Astrocyte (in vitro differentiated cells and primary cell): Measurements from ENCODE around the gene SNX8. TPM values are rescaled to one million over a fixed set of nuclear protein-coding genes. Genes with fewer than 3 reads are reported as not detected.

Experiments used
- DNase-seq: peaks from one replicate; pipeline ENCODE4 v3.0.0-alpha.2; 2010; ENCODE audit warnings: low read depth
- FAIRE-seq: peaks from 2 replicates; lab custom pipeline; 2011; peaks lifted over from hg19 to GRCh38; lab: Jason Lieb, UNC
- H2AFZ ChIP-seq: 2 replicates; pipeline ENCODE4 v1.6.0; 2012; ENCODE audit warnings: low read depth, low read length, inconsistent platforms
- H3K27ac ChIP-seq: 2 replicates; pipeline ENCODE4 v1.5.1; 2011; ENCODE audit warnings: low read depth, low read length, inconsistent platforms
- H3K27me3 ChIP-seq: 2 replicates; pipeline ENCODE4 v1.6.0; 2011; ENCODE audit warnings: low read length, inconsistent platforms; ENCODE audit not compliant: insufficient read depth
- H3K36me3 ChIP-seq: 2 replicates; pipeline ENCODE4 v1.5.1; 2011; ENCODE audit warnings: low read length, inconsistent platforms; ENCODE audit not compliant: insufficient read depth
- H3K4me1 ChIP-seq: 2 replicates; pipeline ENCODE4 v1.5.1; 2011; ENCODE audit warnings: low read length, inconsistent platforms; ENCODE audit not compliant: insufficient read depth
- H3K4me2 ChIP-seq: 2 replicates; pipeline ENCODE4 v1.6.0; 2012; ENCODE audit warnings: low read length, inconsistent platforms
- H3K4me3 ChIP-seq: 2 replicates; pipeline ENCODE4 v1.5.1; 2011; ENCODE audit warnings: low read depth, mild to moderate bottlenecking, low read length, inconsistent platforms; ENCODE audit not compliant: insufficient read depth
- H3K79me2 ChIP-seq: 2 replicates; pipeline ENCODE4 v1.6.0; 2012; ENCODE audit warnings: mild to moderate bottlenecking, low read length, inconsistent platforms; ENCODE audit not compliant: insufficient read depth
- H3K9ac ChIP-seq: 2 replicates; pipeline ENCODE4 v1.6.0; 2012; ENCODE audit warnings: mild to moderate bottlenecking, low read length, inconsistent platforms
- H3K9me3 ChIP-seq: 2 replicates; pipeline ENCODE4 v1.5.1; 2012; ENCODE audit warnings: low read depth, mild to moderate bottlenecking, low read length, inconsistent platforms; ENCODE audit not compliant: insufficient read depth
- H4K20me1 ChIP-seq: 2 replicates; pipeline ENCODE4 v1.6.0; 2012; ENCODE audit warnings: low read length, inconsistent platforms; ENCODE audit not compliant: insufficient read depth
- H3K27ac Mint-ChIP-seq: one replicate; pipeline ENCODE4 v1.8.0; 2021; ENCODE audit warnings: mild to moderate bottlenecking, mixed read lengths; ENCODE audit not compliant: unreplicated experiment
- H3K27me3 Mint-ChIP-seq: one replicate; pipeline ENCODE4 v1.8.0; 2021; ENCODE audit warnings: low read depth, mixed read lengths; ENCODE audit not compliant: unreplicated experiment
- H3K36me3 Mint-ChIP-seq: one replicate; pipeline ENCODE4 v1.8.0; 2021; ENCODE audit warnings: low read depth, mixed read lengths; ENCODE audit not compliant: unreplicated experiment
- H3K4me1 Mint-ChIP-seq: one replicate; pipeline ENCODE4 v1.8.0; 2021; ENCODE audit warnings: low read depth, mixed read lengths; ENCODE audit not compliant: unreplicated experiment
- H3K4me3 Mint-ChIP-seq: one replicate; pipeline ENCODE4 v1.8.0; 2021; ENCODE audit warnings: mild to moderate bottlenecking, moderate library complexity, mixed read lengths; ENCODE audit not compliant: unreplicated experiment
- H3K9me3 Mint-ChIP-seq: one replicate; pipeline ENCODE4 v1.8.0; 2021; ENCODE audit warnings: mild to moderate bottlenecking, mixed read lengths; ENCODE audit not compliant: unreplicated experiment
- CTCF ChIP-seq: IDR thresholded peaks from 2 replicates; pipeline ENCODE4 v1.5.1; 2011; ENCODE audit warnings: low read depth, mild to moderate bottlenecking, inconsistent platforms, low read length, moderate library complexity; ENCODE audit not compliant: insufficient read depth
- EZH2 ChIP-seq: IDR thresholded peaks from 2 replicates; pipeline ENCODE4 v1.6.1; 2012; ENCODE audit warnings: mild to moderate bottlenecking, low read length, inconsistent platforms; ENCODE audit not compliant: insufficient read depth
- total RNA-seq: library from RNA; stranded (reverse); gene quantifications from 2 replicates; pipeline ENCODE4 v1.2.1, GENCODE V29; 2021

Gene SNX8
- total RNA-seq, 1 donor from 2014 or later, result 28.9 TPM

DNA sequence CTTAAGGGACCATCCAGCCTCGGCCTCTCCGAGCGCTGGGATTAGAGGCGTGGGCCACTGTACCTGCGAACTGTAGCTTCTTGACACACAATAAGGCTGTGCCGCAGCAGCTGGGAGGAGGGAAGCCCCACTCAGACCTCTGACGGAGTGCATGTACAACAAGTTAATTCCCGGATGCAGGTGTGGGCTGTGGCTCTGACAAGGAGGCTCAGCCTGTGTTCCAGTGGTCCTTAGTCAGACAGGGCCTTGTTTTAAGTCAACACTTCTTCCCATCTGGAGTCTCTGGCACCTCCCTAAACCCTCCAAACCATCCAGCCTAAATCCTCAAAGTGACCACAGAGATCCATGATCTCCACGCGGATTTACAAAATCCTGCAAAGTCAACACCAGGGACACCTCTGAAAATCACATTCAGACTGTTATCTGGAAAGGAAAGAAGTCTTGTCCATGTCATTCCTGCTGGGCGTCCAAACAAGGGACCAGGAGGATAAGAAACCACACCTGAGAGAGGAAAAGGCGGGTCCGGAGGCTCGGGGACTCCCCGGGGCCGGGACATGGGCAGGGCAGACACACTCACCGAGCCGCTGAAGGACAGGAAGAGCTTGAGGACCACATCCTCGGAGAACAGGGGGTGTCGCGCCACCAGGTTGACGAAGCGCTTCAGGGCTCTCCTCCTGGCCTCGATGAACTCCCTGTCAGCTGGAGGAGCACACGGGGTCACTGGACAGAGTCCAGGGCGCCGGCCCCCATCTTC is 42.8 kb downstream of the SNX8 start:
- H3K4me2 ChIP-seq, result no peak overlapping the region
- H3K79me2 ChIP-seq, result no peaks in the 10 kb centered on the region
- H3K27ac ChIP-seq, result no peak overlapping the region
- no peak for FAIRE-seq
- H3K9ac ChIP-seq, result no peak overlapping the region
- Mint-ChIP-seq H3K4me1 (peaks cover 3% of the 10 kb centered on the region), H3K36me3 (peaks cover 7% of the 10 kb centered on the region), H3K4me3 (no peak overlapping the region), H3K27ac (no peak overlapping the region), H3K9me3 (peaks cover 2% of the 10 kb centered on the region), H3K27me3 (no peaks in the 10 kb centered on the region)
- peaks cover 12% of the 10 kb centered on the region for H3K4me1 ChIP-seq
- H2AFZ ChIP-seq, result no peak overlapping the region
- TF ChIP-seq EZH2, result no peak
- no peak for TF ChIP-seq CTCF
- H4K20me1 ChIP-seq, result peaks cover 4% of the 10 kb centered on the region
- no peaks in the 10 kb centered on the region for H3K36me3 ChIP-seq
- no peaks in the 10 kb centered on the region for H3K9me3 ChIP-seq
- DNase-seq, result no peak
- H3K4me3 ChIP-seq, result no peak overlapping the region
- H3K27me3 ChIP-seq, result no peaks in the 10 kb centered on the region

- peaks cover 7% of the 10 kb centered on the region for H3K36me3 Mint-ChIP-seq
- no peak overlapping the region for H3K4me2 ChIP-seq
- no peak overlapping the region for H3K27ac ChIP-seq
- H3K9me3 ChIP-seq, result no peaks in the 10 kb centered on the region
- H3K9me3 Mint-ChIP-seq, result peaks cover 2% of the 10 kb centered on the region
- peaks cover 12% of the 10 kb centered on the region for H3K4me1 ChIP-seq
- TF ChIP-seq EZH2 (no peak), CTCF (no peak)
- no peak for DNase-seq
- no peak overlapping the region for H3K9ac ChIP-seq
- H3K4me3 ChIP-seq, result no peak overlapping the region
- peaks cover 4% of the 10 kb centered on the region for H4K20me1 ChIP-seq
- H3K4me3 Mint-ChIP-seq, result no peak overlapping the region
- no peaks in the 10 kb centered on the region for H3K27me3 ChIP-seq
- FAIRE-seq, result no peak
- peaks cover 3% of the 10 kb centered on the region for H3K4me1 Mint-ChIP-seq
- no peaks in the 10 kb centered on the region for H3K27me3 Mint-ChIP-seq
- no peak overlapping the region for H3K27ac Mint-ChIP-seq
- no peaks in the 10 kb centered on the region for H3K79me2 ChIP-seq
- H2AFZ ChIP-seq, result no peak overlapping the region
- no peaks in the 10 kb centered on the region for H3K36me3 ChIP-seq
Observed at GRCh38 chr7:2270495-2270894, 43.7 kb downstream of the SNX8 start.

DNA sequence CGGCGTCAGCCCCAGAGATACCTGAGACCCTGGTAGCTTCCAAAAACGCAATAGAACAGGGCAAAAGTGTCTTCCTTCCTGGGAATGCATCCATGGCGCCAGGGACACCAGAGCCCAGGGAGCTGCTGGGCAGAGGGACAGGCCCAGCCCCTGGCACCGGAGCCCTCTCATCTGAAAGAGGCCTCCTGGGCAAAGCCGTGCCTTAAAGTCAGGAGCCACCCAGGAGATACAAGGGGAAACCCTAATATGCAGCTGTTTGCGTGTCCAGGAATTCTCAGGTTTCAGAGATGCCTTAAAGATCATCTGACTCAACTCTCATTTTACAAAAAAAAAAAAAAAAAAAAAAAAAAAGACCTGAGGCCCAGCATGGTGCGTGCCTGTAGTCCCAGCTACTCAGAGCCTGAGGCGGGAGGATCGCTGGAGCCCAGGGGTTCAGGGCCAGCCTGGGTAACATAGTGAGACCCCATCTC is 44.2 kb downstream of the SNX8 start:
- H3K4me3 Mint-ChIP-seq, result no peak overlapping the region
- peaks cover 3% of the 10 kb centered on the region for H3K4me1 Mint-ChIP-seq
- H3K27ac Mint-ChIP-seq, result no peak overlapping the region

More for the DNA sequence above, 44.2 kb downstream of the SNX8 start:
- Histone ChIP-seq H3K9ac (peak overlapping the region; percentile 22), H3K4me2 (peak overlapping the region; percentile 45), H3K79me2 (no peaks in the 10 kb centered on the region), H3K4me1 (peaks cover 12% of the 10 kb centered on the region), H3K27ac (no peak overlapping the region), H3K4me3 (no peak overlapping the region), H3K36me3 (no peaks in the 10 kb centered on the region), H3K9me3 (no peaks in the 10 kb centered on the region), H2AFZ (no peak overlapping the region), H4K20me1 (peaks cover 4% of the 10 kb centered on the region), H3K27me3 (no peaks in the 10 kb centered on the region)
- DNase-seq (peak; percentile 11), FAIRE-seq (no peak)
- no peak for TF ChIP-seq CTCF
- TF ChIP-seq EZH2, result no peak
- no peaks in the 10 kb centered on the region for H3K27me3 Mint-ChIP-seq
- H3K9me3 Mint-ChIP-seq, result peaks cover 2% of the 10 kb centered on the region
- H3K36me3 Mint-ChIP-seq, result peaks cover 7% of the 10 kb centered on the region
